Testis (tissue), 2 donors: Measurements from ENCODE around the gene RNF114.
"Not testable (repeated sequence)": the region's sequence is repeated elsewhere in the genome, so short reads cannot be mapped to it uniquely, and the experiment has no call there.

Experiments used
- POLR2A ChIP-seq: fragments of 450-650 bp; IDR thresholded peaks from one replicate; pipeline ENCODE4 v1.6.1; 2017; ENCODE audit warnings: antibody characterized with exemption, mild to moderate bottlenecking, moderate library complexity
- TF ChIP-seq, protein P1 (sequence below), 3 experiments: fragments of 450-650 bp in 2 of 3; fragments of 200-600 bp in 1 of 3; sonication (generic) in 1 of 3; IDR thresholded peaks; one replicate each; pipeline ENCODE4 v1.5.1; 2016 to 2019; ENCODE audit warnings: antibody characterized with exemption in 3 of 3, mild to moderate bottlenecking in 2 of 3, moderate library complexity in 1 of 3

DNA sequence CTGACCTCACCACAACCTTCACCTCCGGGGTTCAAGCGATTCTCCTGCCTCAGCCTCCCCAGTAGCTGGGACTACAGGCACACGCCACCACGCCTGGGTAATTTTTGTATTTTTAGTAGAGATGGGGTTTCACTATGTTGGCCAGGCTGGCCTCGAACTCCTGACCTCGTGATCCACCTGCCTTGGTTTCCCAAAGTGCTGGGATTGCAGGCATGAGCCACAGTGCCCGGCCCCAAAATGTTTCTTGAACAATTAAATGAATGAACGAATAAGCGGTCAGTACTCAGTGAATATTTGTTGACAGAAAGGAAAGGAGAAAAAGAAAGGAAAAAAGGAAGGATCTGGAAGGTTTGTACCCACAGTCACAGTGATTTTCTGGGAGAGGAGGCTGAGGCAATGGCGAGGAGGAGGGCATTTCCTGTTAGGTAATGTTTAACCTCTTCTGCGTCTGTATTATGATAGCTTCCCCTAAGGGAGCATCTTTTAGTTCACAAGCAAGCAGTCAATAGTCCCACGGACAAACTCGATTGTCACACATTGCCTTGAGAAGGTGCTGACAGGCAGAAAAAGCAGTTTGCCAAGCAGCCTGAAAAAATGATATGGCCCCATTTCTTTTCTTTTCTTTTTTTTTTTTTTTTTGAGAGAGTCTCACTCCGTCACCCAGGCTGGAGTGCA is 64.5 kb downstream of the RNF114 start:
- TF ChIP-seq, protein P1, sequence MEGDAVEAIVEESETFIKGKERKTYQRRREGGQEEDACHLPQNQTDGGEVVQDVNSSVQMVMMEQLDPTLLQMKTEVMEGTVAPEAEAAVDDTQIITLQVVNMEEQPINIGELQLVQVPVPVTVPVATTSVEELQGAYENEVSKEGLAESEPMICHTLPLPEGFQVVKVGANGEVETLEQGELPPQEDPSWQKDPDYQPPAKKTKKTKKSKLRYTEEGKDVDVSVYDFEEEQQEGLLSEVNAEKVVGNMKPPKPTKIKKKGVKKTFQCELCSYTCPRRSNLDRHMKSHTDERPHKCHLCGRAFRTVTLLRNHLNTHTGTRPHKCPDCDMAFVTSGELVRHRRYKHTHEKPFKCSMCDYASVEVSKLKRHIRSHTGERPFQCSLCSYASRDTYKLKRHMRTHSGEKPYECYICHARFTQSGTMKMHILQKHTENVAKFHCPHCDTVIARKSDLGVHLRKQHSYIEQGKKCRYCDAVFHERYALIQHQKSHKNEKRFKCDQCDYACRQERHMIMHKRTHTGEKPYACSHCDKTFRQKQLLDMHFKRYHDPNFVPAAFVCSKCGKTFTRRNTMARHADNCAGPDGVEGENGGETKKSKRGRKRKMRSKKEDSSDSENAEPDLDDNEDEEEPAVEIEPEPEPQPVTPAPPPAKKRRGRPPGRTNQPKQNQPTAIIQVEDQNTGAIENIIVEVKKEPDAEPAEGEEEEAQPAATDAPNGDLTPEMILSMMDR (IDR thresholded peaks at IDR 0.05): not testable (repeated sequence)
- TF ChIP-seq POLR2A: not testable (repeated sequence)
